Spleen (tissue), 11 donors: Measurements from ENCODE around the gene CAMK1D. TPM values are rescaled to one million over a fixed set of nuclear protein-coding genes. Genes with fewer than 3 reads are reported as not detected.

ENCODE experiments used
- DNase-seq: peaks from one replicate; pipeline ENCODE4 v3.0.0-alpha.2; 2020
- H3K27ac ChIP-seq, 8 donors: fragments of 200-600 bp; sonication (generic) in 7 of 8; 1 replicate in 4 of 8; 2 replicates in 4 of 8; pipeline versions ENCODE4 v1.5.0 to v1.8.0; 2016 to 2021; ENCODE audit warnings: inconsistent platforms in 4 of 8, mild to moderate bottlenecking in 4 of 8, moderate library complexity in 1 of 8
- H3K27me3 ChIP-seq, 7 donors: fragments of 200-600 bp; sonication (generic) in 6 of 7; replicated peaks in 1 of 7; 1 replicate in 4 of 7; 2 replicates in 3 of 7; pipeline versions ENCODE4 v1.5.0 to v1.8.0; 2016 to 2021; ENCODE audit warnings: inconsistent platforms in 3 of 7, mild to moderate bottlenecking in 1 of 7
- H3K36me3 ChIP-seq, 6 donors: fragments of 200-600 bp; sonication (generic) in 5 of 6; 1 replicate in 4 of 6; 2 replicates in 2 of 6; pipeline versions ENCODE4 v1.5.0 to v1.8.0; 2016 to 2021; ENCODE audit warnings: inconsistent platforms in 2 of 6
- H3K4me1 ChIP-seq, 6 donors: fragments of 200-600 bp; sonication (generic) in 5 of 6; 1 replicate in 3 of 6; 2 replicates in 3 of 6; pipeline versions ENCODE4 v1.5.0 to v1.8.0; 2016 to 2021; ENCODE audit warnings: inconsistent platforms in 3 of 6
- H3K4me3 ChIP-seq, 8 donors: fragments of 200-600 bp; sonication (generic) in 7 of 8; 1 replicate in 4 of 8; 2 replicates in 4 of 8; pipeline versions ENCODE4 v1.5.0 to v1.8.0; 2016 to 2021; ENCODE audit warnings: inconsistent platforms in 4 of 8, mild to moderate bottlenecking in 4 of 8, moderate library complexity in 2 of 8
- H3K9me3 ChIP-seq, 8 donors: fragments of 200-600 bp; sonication (generic) in 7 of 8; 1 replicate in 4 of 8; 2 replicates in 4 of 8; pipeline versions ENCODE4 v1.5.0 to v1.8.0; 2016 to 2021; ENCODE audit warnings: inconsistent platforms in 4 of 8
- POLR2A ChIP-seq, 3 donors: fragments of 450-650 bp; IDR thresholded peaks; one replicate each; pipeline ENCODE4 v1.5.1; 2017; ENCODE audit warnings: antibody characterized with exemption in 3 of 3, mild to moderate bottlenecking in 1 of 3
- POLR2AphosphoS5 ChIP-seq, 3 donors: sonication (generic); formaldehyde crosslinking; IDR thresholded peaks; one replicate each; pipeline ENCODE4 v1.5.1; 2017; ENCODE audit warnings: antibody characterized with exemption in 3 of 3
- WGBS, 5 donors: extraction: QIAGEN DNeasy Blood & Tissue Kit in 3 of 5; methylation state at CpG; one replicate each; pipeline versions ENCODE4 v1.1.5 to v1.1.7; 2013 to 2018; 5-methylcytosine and 5-hydroxymethylcytosine counted together
- intact Hi-C: fragments of 100-400 bp; cut with DNase I; formaldehyde crosslinking; loops from one replicate; pipeline ENCODE4 v1.15.0; 2023; ENCODE audit warnings: low total_unique reads
- polyA plus RNA-seq, 3 donors: library from polyadenylated mRNA; stranded (reverse); fragments of 200-250 nt; gene quantifications; one replicate each; pipeline ENCODE4 v1.2.1, GENCODE V29; 2013
- total RNA-seq, 7 donors: library from RNA; depleted of rRNA in 3 of 7; stranded (reverse); fragments of >200 nt in 3 of 7; fragmentation: NEBNext Ultra II Directional in 4 of 7; extraction: Animal tissue kit (Norgen Biotek cat#: 25700) in 4 of 7; gene quantifications; one replicate each; pipeline versions ENCODE4 v1.1.0 to v1.2.1, GENCODE V29; 2016 to 2021
- TF ChIP-seq, protein P1 (sequence below), 11 experiments: fragments of 200-600 bp in 7 of 11; fragments of 450-650 bp in 4 of 11; sonication (generic) in 4 of 11; IDR thresholded peaks in 8 of 11; conservative IDR thresholded peaks in 3 of 11; 1 replicate in 7 of 11; 2 replicates in 4 of 11; pipeline versions ENCODE4 v1.4.0 to v1.8.0; 2016 to 2021; ENCODE audit warnings: antibody characterized with exemption in 11 of 11, inconsistent platforms in 4 of 11, mild to moderate bottlenecking in 1 of 11
- donor health status: healthy with polysubstance abuse.
- donor health status: DM: no; HTN: no; CAD: no; lungs with moderate emphysema.
- donor health status: DM: no; HTN: no; CAD: no.
- donor health status: Bipolar disorder and iron deficiency.
- donor health status: healthy.
- donor health status: DM: no; HTN: no; CAD: no.
- donor health status: DM: yes; HTN: yes; CAD: no.

Gene CAMK1D
- total and polyA plus RNA-seq, 10 donors: 6.8 to 34.5 (median 20.0) TPM

DNA sequence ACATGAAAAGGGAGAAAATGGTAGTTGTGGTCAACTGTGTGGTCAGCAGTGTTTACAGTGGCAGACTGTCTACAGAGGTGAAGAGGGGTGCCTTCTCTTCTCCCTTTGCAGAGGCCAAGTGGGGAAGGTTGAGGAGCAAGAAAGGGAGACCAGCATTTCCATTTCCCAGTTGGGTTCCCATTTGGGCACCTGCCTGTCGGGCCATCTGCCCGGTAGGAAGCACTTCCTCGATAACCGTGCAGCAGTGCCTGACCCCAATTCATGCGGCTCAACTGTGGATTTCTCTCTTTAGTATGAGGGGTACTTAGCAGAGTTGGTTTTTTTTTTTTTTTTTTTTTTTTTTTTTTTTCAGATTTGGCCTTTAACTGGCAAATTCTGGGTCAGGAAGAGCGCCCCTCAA lies 525.2 kb downstream of the CAMK1D start:
- no peaks in the 10 kb centered on the region for H3K4me1 ChIP-seq
- no peak overlapping the region for H3K27ac ChIP-seq
- TF ChIP-seq, protein P1, sequence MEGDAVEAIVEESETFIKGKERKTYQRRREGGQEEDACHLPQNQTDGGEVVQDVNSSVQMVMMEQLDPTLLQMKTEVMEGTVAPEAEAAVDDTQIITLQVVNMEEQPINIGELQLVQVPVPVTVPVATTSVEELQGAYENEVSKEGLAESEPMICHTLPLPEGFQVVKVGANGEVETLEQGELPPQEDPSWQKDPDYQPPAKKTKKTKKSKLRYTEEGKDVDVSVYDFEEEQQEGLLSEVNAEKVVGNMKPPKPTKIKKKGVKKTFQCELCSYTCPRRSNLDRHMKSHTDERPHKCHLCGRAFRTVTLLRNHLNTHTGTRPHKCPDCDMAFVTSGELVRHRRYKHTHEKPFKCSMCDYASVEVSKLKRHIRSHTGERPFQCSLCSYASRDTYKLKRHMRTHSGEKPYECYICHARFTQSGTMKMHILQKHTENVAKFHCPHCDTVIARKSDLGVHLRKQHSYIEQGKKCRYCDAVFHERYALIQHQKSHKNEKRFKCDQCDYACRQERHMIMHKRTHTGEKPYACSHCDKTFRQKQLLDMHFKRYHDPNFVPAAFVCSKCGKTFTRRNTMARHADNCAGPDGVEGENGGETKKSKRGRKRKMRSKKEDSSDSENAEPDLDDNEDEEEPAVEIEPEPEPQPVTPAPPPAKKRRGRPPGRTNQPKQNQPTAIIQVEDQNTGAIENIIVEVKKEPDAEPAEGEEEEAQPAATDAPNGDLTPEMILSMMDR (IDR thresholded peaks at IDR 0.05 in 8 of 11, conservative IDR thresholded peaks at IDR 0.05 in 3 of 11): no peak
- TF ChIP-seq POLR2AphosphoS5 (IDR thresholded peaks at IDR 0.05) (no peak), POLR2A (IDR thresholded peaks at IDR 0.05) (no peak)
- H3K9me3 ChIP-seq: peaks cover 0 to 7% (median 0%) of the 10 kb centered on the region in 8 donors
- intact Hi-C loops: no loop called here
- no peak overlapping the region for H3K4me3 ChIP-seq
- H3K36me3 ChIP-seq: no peaks in the 10 kb centered on the region
- H3K27me3 ChIP-seq: no peaks in the 10 kb centered on the region
- no peak for DNase-seq
- WGBS, 5 donors: 89 to 94% (median 92%) methylated on average over 6 of the region's 6 CpGs

DNA sequence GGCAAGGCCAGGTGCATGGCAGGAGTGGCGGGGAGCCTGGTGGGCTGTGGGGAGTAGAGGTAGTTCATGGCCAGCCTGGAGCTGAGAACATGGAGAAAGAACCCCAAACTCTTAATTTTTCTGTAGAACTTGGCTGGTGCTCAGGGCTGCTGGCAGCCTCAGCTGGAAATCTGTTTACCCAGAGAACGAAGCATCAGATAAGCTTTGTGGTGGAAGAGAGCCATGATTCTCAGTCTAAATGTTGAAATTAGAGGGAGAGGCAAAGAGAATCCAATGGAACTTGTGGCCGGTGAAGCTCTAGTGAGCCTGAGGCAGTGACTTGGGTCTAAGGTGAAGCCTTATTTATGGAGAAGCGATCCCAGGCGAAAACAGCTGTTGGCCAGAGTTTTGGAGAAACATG lies 525.8 kb downstream of the CAMK1D start:
- Histone ChIP-seq H3K4me3 (no peak overlapping the region), H3K27ac (no peak overlapping the region), H3K9me3 (peaks cover 0 to 12% (median 0%) of the 10 kb centered on the region in 8 donors), H3K4me1 (no peaks in the 10 kb centered on the region), H3K27me3 (no peaks in the 10 kb centered on the region), H3K36me3 (no peaks in the 10 kb centered on the region)
- 76 to 93% (median 78%) methylated on average over 5 of the region's 5 CpGs for WGBS, 5 donors
- intact Hi-C loops: no loop called here
- DNase-seq: no peak
- TF ChIP-seq POLR2AphosphoS5 (IDR thresholded peaks at IDR 0.05) (no peak), POLR2A (IDR thresholded peaks at IDR 0.05) (no peak)
- TF ChIP-seq, protein P1 (IDR thresholded peaks at IDR 0.05 in 8 of 11, conservative IDR thresholded peaks at IDR 0.05 in 3 of 11): no peak

DNA sequence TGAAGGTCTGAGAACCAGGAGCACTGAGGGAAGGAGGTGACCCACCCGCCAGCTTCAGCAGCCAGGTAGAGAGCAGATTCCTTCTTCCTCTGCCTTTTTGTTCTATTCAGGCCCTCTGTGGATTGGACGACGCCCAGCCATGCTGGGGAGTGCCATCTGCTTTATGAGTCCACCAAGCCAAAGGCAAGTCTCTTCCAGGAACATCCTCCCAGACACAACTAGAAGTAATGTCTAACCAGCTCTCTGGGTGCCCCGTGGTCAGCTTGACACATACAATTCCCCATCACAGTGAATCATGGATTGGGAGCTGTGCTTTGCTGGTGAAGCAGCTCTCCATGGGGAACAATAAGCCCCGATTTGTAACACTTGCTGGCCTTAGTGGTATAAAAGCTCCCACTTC lies 526.9 kb downstream of the CAMK1D start:
- TF ChIP-seq, protein P1 (IDR thresholded peaks at IDR 0.05 in 8 of 11, conservative IDR thresholded peaks at IDR 0.05 in 3 of 11): no peak
- TF ChIP-seq POLR2A (IDR thresholded peaks at IDR 0.05) (no peak), POLR2AphosphoS5 (IDR thresholded peaks at IDR 0.05) (no peak)
- peaks cover 0 to 15% (median 0%) of the 10 kb centered on the region in 8 donors for H3K9me3 ChIP-seq
- WGBS, 5 donors: 87 to 95% (median 91%) methylated on average over 4 to 5 of the region's 5 CpGs
- H3K27ac ChIP-seq: no peak overlapping the region
- no peaks in the 10 kb centered on the region for H3K36me3 ChIP-seq
- no peak overlapping the region for H3K4me3 ChIP-seq
- intact Hi-C loops: no loop called here
- no peaks in the 10 kb centered on the region for H3K27me3 ChIP-seq
- no peaks in the 10 kb centered on the region for H3K4me1 ChIP-seq
- no peak for DNase-seq

DNA sequence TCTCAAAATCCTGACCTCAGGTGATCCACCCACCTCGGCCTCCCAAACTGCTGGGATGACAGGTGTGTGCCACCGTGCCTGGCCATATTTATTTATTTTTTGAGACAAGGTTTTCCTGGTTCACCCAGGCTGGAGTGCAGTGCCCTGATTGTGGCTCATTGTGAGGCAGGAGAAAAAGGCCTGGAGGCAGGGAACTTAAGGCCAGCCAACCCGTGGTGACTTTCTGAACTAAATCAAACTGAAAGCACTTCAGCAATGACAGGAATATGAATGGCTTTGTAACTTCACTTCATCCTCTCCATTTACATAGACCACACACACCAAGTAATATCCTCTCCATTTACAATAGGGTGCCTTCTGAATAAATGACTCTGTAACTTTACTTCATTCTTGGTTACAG lies 527.8 kb downstream of the CAMK1D start:
- Histone ChIP-seq H3K36me3 (no peaks in the 10 kb centered on the region), H3K4me1 (no peaks in the 10 kb centered on the region), H3K9me3 (peaks cover 0 to 15% (median 0%) of the 10 kb centered on the region in 8 donors), H3K27ac (no peak overlapping the region), H3K4me3 (no peak overlapping the region), H3K27me3 (no peaks in the 10 kb centered on the region)
- intact Hi-C loops: no loop called here
- no peak for DNase-seq
- TF ChIP-seq POLR2A (IDR thresholded peaks at IDR 0.05) (no peak), POLR2AphosphoS5 (IDR thresholded peaks at IDR 0.05) (no peak)
- TF ChIP-seq, protein P1 (IDR thresholded peaks at IDR 0.05 in 8 of 11, conservative IDR thresholded peaks at IDR 0.05 in 3 of 11): no peak
- 66 to 74% (median 70%) methylated on average over 3 of the region's 3 CpGs for WGBS, 5 donors
